Endometrium (tissue), 2 donors: ENCODE measurements around the gene IFITM10.
"Not testable (repeated sequence)": the region's sequence is repeated elsewhere in the genome, so short reads cannot be mapped to it uniquely, and the experiment has no call there.

Experiments used
- FAIRE-seq: peaks from 2 replicates; lab custom pipeline; 2012; peaks lifted over from hg19 to GRCh38; lab: Jason Lieb, UNC
- donor health status: control.
- donor health status: control.

The IFITM10 gene

GRCh38 chr11:1690167-1691025, 60.0 kb downstream of the IFITM10 start:
- no peak for FAIRE-seq

GRCh38 chr11:1689250-1690166, 60.9 kb downstream of the IFITM10 start:
- not testable (repeated sequence) for FAIRE-seq

GRCh38 chr11:1688336-1688947, 62.0 kb downstream of the IFITM10 start:
- FAIRE-seq = not testable (repeated sequence)

GRCh38 chr11:1686220-1686619, 64.2 kb downstream of the IFITM10 start:
- FAIRE-seq = not testable (repeated sequence)

GRCh38 chr11:1684886-1685874, 65.2 kb downstream of the IFITM10 start:
- not testable (repeated sequence) for FAIRE-seq

GRCh38 chr11:1683904-1684572, 66.4 kb downstream of the IFITM10 start:
- not testable (repeated sequence) for FAIRE-seq

- not testable (repeated sequence) for FAIRE-seq
Measured at GRCh38 chr11:1683216-1683615, 67.2 kb downstream of the IFITM10 start.
